GM18498 (cell line): Measurements from ENCODE around the gene ARHGAP18.

Experiments used
- ATAC-seq: cut with Tn5 transposase; IDR thresholded peaks from one replicate; pipeline ENCODE4 v1.9.1; 2021; ENCODE audit warnings: mild to moderate bottlenecking, moderate library complexity; ENCODE audit not compliant: unreplicated experiment

ARHGAP18 gene, protein sequence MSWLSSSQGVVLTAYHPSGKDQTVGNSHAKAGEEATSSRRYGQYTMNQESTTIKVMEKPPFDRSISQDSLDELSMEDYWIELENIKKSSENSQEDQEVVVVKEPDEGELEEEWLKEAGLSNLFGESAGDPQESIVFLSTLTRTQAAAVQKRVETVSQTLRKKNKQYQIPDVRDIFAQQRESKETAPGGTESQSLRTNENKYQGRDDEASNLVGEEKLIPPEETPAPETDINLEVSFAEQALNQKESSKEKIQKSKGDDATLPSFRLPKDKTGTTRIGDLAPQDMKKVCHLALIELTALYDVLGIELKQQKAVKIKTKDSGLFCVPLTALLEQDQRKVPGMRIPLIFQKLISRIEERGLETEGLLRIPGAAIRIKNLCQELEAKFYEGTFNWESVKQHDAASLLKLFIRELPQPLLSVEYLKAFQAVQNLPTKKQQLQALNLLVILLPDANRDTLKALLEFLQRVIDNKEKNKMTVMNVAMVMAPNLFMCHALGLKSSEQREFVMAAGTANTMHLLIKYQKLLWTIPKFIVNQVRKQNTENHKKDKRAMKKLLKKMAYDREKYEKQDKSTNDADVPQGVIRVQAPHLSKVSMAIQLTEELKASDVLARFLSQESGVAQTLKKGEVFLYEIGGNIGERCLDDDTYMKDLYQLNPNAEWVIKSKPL

GRCh38 chr6:129709769-129710449 lies at the start of gene ARHGAP18:
Gene ARHGAP18, minus strand, starts transcription at chr6:129710177. Its CDS starts 41 bp downstream, at chr6:129710136.
- peak; percentile 98 for ATAC-seq

DNA sequence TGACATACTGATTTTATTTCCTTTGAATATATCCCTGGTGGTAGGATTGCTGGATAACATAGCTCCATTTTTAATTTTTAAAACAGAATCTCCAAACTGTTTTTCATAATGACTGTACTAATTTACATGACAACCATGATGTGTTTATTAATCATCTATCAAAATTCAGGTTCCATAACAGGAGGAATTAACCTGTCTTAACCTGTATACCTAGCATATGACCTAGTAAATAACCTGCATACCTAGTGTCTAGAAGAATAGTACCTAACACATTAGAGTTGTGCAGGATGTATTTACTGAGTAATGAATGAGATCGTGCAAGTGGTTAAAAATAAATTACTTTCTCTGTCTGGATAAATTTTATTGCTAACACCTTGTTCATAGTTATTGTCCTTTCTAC lies 45.8 kb upstream of the ARHGAP18 start:
- no peak for ATAC-seq

DNA sequence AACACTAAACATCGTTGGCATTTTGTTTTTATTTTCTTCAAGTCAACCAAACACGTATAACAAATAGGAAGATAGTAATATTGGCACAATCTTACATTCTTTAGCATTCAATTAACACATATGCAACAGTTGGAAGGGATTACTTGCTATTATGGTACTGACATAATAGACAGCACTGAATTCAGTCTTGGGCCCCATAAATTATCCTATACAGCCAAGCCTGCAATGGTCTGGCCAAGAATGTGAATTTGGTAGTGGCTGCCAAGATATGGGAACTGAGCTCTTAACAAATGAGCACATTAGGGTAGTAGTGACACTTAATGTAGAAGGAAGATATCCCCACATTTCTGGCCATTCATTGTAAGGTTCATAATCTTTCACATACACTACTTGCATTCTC lies 44.8 kb upstream of the ARHGAP18 start:
- ATAC-seq, result no peak

DNA sequence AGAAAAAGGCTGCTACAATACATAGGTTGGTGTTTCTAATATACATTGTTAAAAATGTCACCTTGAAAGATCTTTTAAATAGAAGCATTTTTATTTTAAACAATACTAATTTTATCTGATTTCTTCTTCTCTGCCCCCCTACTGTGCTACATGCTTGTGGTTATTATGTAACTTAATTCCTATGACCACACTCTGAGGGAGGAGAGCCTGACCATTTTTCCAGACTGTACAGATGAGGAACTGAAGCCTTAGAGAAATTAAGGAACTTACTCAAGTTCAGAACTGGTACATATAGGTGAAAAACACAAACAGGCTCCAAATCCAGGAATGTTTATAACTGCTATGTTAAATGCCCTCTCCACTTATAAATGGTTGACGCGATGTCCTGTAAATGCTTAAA lies 43.4 kb upstream of the ARHGAP18 start:
- ATAC-seq, result no peak

GRCh38 chr6:129751384-129751783 lies 41.4 kb upstream of the ARHGAP18 start:
- ATAC-seq, result no peak

DNA sequence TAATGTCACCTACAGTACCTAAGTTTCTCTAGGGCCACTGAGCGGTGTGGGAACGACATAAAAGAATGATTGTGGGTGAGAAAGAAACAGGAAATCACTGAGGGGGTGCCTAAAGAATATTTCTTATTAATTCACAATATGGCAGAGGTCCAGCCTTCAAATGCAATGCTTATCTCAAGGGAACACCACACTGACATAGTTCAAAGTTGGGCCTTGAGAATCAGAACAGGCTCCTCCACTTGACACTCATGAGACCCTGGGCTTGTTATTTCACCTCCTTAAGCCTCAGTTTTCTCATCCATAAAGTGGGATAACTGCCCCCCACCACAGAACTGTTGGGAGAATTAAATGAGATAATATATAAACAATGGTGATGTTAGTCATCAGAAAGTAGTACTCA lies 40.4 kb upstream of the ARHGAP18 start:
- ATAC-seq, result no peak

DNA sequence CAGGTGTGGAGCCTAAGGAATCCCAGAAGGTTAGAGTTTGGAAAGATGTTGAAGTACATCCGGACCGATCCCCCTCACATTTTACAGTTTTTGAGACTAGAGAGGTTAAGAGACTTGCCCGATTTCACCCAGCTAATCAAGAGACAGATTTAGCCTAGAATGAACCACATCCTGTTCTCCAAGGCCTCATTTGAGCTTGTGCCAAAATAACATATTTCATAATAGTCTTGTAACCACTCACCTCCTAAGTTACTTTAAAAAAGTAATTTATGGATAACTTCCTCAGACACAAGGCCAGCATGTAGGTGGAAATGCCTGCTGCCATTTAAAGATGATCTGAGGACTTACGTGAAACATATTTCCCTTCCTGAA lies 39.8 kb upstream of the ARHGAP18 start:
- peak; percentile 50 for ATAC-seq

GRCh38 chr6:129748901-129749748 lies 39.1 kb upstream of the ARHGAP18 start:
- no peak for ATAC-seq

DNA sequence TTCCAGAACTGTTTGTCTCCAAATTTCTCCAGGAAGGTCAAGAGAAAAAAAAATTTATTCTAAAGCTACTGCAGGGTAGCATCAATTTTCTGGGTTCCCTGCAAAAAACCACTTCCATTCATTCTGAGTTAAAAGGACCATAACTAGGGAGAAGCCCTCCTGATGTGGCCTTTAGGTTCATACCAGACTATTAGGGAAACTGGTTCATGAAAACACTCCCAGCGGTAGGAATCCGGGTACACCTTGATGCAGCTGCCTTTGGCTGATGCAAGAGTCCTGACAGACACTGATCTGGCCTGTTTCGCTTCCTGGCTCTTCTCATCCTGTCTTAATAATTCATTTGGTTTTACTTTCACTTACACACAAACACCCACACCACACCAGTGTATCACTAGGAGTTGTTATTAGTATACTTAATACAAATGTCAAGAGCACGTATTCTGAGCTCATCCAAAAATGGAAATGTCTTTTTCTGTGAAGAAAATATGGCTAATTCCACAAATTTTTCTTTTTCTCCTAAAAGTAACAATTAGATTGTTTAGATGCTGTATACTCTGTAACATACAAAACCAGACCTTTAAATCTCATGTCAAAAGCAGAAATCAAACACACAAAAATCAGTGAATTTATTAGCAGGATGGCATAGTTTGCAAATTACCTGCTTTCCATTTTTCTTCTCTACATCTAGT lies 38.4 kb upstream of the ARHGAP18 start:
- ATAC-seq, result peak; percentile 86

- ATAC-seq, result no peak
These were observed 37.7 kb upstream of the ARHGAP18 start for GRCh38 chr6:129747588-129748112.

DNA sequence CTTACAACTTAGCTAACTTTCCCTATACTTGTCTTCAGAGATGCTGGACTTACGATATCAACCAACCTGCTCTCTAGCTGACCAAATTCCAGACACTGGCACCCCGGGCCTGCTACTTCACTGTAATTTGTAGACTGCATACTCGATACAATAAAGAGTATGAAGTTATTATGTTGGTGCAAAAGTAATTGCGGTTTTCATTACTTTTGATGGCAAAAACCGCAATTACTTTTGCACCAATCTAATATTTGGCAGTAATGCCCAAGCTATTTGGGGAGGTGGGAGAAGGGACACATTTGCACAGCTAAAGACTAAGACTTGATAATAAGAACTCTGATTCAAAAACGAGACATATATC lies 34.9 kb upstream of the ARHGAP18 start:
- ATAC-seq, result no peak

DNA sequence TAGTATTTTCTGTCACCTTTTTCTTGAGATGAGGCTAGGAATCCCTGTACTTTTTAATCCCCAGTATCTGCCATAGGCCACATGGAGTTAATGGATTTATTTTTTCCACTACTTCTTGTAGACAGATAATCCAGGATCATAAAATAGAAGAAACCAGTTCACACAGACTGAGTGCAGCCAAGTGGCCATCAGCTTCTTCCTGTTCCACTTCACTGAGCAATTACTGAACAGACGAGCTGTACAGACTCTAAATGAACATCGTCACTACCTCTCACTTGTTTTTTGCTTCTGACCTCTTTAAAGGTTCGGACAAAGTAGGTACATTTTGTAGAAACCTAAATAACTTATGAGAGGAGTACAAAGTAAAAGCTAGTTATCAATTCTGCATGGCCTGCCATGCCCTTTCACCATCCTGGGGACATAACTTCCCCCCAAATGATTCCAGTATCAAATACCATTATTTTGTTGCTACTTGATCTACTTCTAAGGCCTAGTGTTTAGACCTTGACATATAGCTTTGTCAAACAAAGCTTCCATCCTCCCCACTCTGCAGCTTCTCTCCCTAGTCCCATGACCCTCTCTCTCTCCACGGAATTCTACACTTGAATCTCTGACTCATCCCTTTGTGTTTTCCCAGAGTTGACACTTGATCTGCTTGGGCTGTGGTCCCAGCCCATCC lies 34.4 kb upstream of the ARHGAP18 start:
- ATAC-seq, result peak; percentile 50

- no peak for ATAC-seq
These were observed 30.0 kb upstream of the ARHGAP18 start for GRCh38 chr6:129740013-129740412.

GRCh38 chr6:129736105-129736504 lies 26.1 kb upstream of the ARHGAP18 start:
- ATAC-seq, result no peak

- peak; percentile 58 for ATAC-seq
These were observed 23.3 kb upstream of the ARHGAP18 start for GRCh38 chr6:129733290-129733689.

- ATAC-seq, result no peak
These were observed 22.6 kb upstream of the ARHGAP18 start for GRCh38 chr6:129732542-129732941.

- no peak for ATAC-seq
These were observed 22.1 kb upstream of the ARHGAP18 start for GRCh38 chr6:129732034-129732433.

DNA sequence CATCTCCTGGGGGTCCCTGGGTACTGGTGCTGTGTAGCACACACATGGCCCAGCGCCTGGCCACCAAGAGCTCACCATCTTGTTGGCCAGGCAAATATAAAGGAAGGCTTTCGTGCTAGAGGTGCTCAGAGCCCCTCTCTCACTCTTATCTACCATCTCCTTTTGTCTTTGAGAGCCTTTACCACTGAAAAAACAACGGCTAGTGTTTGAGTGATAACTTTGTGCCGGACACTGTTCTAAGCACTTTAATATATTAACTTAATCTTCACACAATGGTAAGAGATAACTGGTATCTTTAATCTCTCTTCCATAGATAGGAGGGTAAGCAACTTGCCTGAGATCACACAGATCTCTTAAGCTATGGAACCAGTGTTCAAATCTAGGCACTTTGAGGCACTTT lies 21.5 kb upstream of the ARHGAP18 start:
- no peak for ATAC-seq

- ATAC-seq, result peak; percentile 65
These were observed 20.6 kb upstream of the ARHGAP18 start for GRCh38 chr6:129730477-129731165.
